Right atrium auricular region (tissue), 2 donors: ENCODE results near the gene PLCD4. TPM values are rescaled to one million over a fixed set of nuclear protein-coding genes. Genes with fewer than 3 reads are reported as not detected.

ENCODE experiments used
- DNase-seq: peaks from one replicate; pipeline ENCODE4 v3.0.0-alpha.2; 2019; ENCODE audit warnings: low spot score
- H3K27ac ChIP-seq, 2 donors: fragments of 200-600 bp; sonication (generic); 1 replicate in 1 of 2; 2 replicates in 1 of 2; pipeline ENCODE4 v1.5.1; 2016 to 2019
- H3K27me3 ChIP-seq, 2 donors: fragments of 200-600 bp; sonication (generic); one replicate each; pipeline versions ENCODE4 v1.5.1 to v1.6.0; 2017 to 2019
- H3K36me3 ChIP-seq: fragments of 200-600 bp; sonication (generic); one replicate; pipeline ENCODE4 v1.5.1; 2016
- H3K4me1 ChIP-seq, 2 donors: fragments of 200-600 bp; sonication (generic); one replicate each; pipeline versions ENCODE4 v1.5.1 to v1.6.0; 2017 to 2019
- H3K4me3 ChIP-seq, 2 donors: fragments of 200-600 bp; sonication (generic); 1 replicate in 1 of 2; 2 replicates in 1 of 2; pipeline ENCODE4 v1.5.1; 2017 to 2019; ENCODE audit warnings: mild to moderate bottlenecking in 1 of 2, moderate library complexity in 1 of 2
- H3K9me3 ChIP-seq, 2 donors: fragments of 200-600 bp; sonication (generic); one replicate each; pipeline ENCODE4 v1.5.1; 2019
- CTCF ChIP-seq, 2 donors: fragments of 200-600 bp; sonication (generic); IDR thresholded peaks; one replicate each; pipeline ENCODE4 v1.5.1; 2019; ENCODE audit warnings: antibody characterized with exemption in 2 of 2
- total RNA-seq, 2 donors: library from RNA; depleted of rRNA; stranded (reverse); fragments of >200 nt; gene quantifications; one replicate each; pipeline ENCODE4 v1.1.0, GENCODE V29; 2016

The PLCD4 gene
- total RNA-seq, 2 donors from 2014 or later: 0.51 to 0.70 TPM

- Histone ChIP-seq H3K4me3 (peak within 1 kb of the TSS; percentile 85 to 88), H3K27ac (peak within 1 kb of the TSS; percentile 67 to 75), H3K27me3 (no peaks in the 10 kb centered on the region), H3K9me3 (no peaks in the 10 kb centered on the region), H3K4me1 (peaks cover 0 to 17% of the 10 kb centered on the region in 2 donors), H3K36me3 (peaks cover 31% of the 10 kb centered on the region)
- peak; percentile 82 for DNase-seq
- TF ChIP-seq CTCF (IDR thresholded peaks at IDR 0.05): no peak
Measured at GRCh38 chr2:218671654-218672566, 64.2 kb downstream of the PLCD4 start, which contains the start of the genes RNF25 and STK36. Gene RNF25, minus strand, starts transcription at chr2:218672002. Its CDS starts 32 bp downstream, at chr2:218671970. Gene STK36, plus strand, starts transcription at chr2:218672086. Its CDS starts 744 bp downstream, at chr2:218672830.

- no peak overlapping the region for H3K4me3 ChIP-seq
- H3K27me3 ChIP-seq: no peaks in the 10 kb centered on the region
- H3K36me3 ChIP-seq: peaks cover 27% of the 10 kb centered on the region
- TF ChIP-seq CTCF (IDR thresholded peaks at IDR 0.05): no peak
- H3K9me3 ChIP-seq: no peaks in the 10 kb centered on the region
- no peaks in the 10 kb centered on the region for H3K4me1 ChIP-seq
- no peak overlapping the region for H3K27ac ChIP-seq
- no peak for DNase-seq
Measured at GRCh38 chr2:218679119-218679518, 71.4 kb downstream of the PLCD4 start.

GRCh38 chr2:218680061-218680460 lies 72.4 kb downstream of the PLCD4 start:
- TF ChIP-seq CTCF (IDR thresholded peaks at IDR 0.05): no peak

More at GRCh38 chr2:218680061-218680460, 72.4 kb downstream of the PLCD4 start:
- Histone ChIP-seq H3K9me3 (no peaks in the 10 kb centered on the region), H3K36me3 (peaks cover 27% of the 10 kb centered on the region), H3K27me3 (no peaks in the 10 kb centered on the region), H3K4me1 (no peaks in the 10 kb centered on the region), H3K4me3 (no peak overlapping the region), H3K27ac (no peak overlapping the region)
- no peak for DNase-seq

Other genes with a start within 250 kb of the PLCD4 start
- gene SLC11A1, start 225.6 kb upstream of the PLCD4 start, total RNA-seq: 10 to 100 TPM in 1 of 2 donors, 1 to 10 TPM in 1; 8.7 to 22.1 TPM
- gene CTDSP1, start 208.0 kb upstream of the PLCD4 start, total RNA-seq: 10 to 100 TPM; 54.2 to 99.5 TPM
- gene VIL1, start 188.8 kb upstream of the PLCD4 start, total RNA-seq: not detected
- gene USP37, start 39.5 kb upstream of the PLCD4 start, total RNA-seq: 1 to 10 TPM; 5.2 to 5.3 TPM
- gene CNOT9, start 39.1 kb upstream of the PLCD4 start, total RNA-seq: 10 to 100 TPM; 20.3 to 26.2 TPM
- gene ZNF142, start 51.7 kb downstream of the PLCD4 start, total RNA-seq: 10 to 100 TPM; 13.6 to 17.9 TPM
- gene BCS1L, start 51.8 kb downstream of the PLCD4 start, total RNA-seq: 10 to 100 TPM; 16.8 to 21.2 TPM
- 10 to 100 TPM; 13.9 to 18.2 TPM for gene RNF25, start 64.1 kb downstream of the PLCD4 start, total RNA-seq
- gene STK36, start 64.2 kb downstream of the PLCD4 start, total RNA-seq: 1 to 10 TPM; 6.0 to 8.5 TPM
- gene TTLL4, start 102.9 kb downstream of the PLCD4 start, total RNA-seq: 1 to 10 TPM; 8.2 to 9.9 TPM
- gene CYP27A1, start 174.2 kb downstream of the PLCD4 start, total RNA-seq: 10 to 100 TPM; 17.2 to 23.4 TPM
- gene PRKAG3, start 223.9 kb downstream of the PLCD4 start, total RNA-seq: under 1 TPM in 1 of 2 donors, not detected in 1; 0.19 TPM